IPS-20b (cell line): Measurements from ENCODE around the gene LGR5.
"Not testable (repeated sequence)": the region's sequence is repeated elsewhere in the genome, so short reads cannot be mapped to it uniquely, and the experiment has no call there.

Experiments
- H3K27ac ChIP-seq: one replicate; pipeline ENCODE4 v1.5.1; 2013; ENCODE audit warnings: low read length
- H3K27me3 ChIP-seq: 2 replicates; pipeline ENCODE4 v1.6.1; 2013; ENCODE audit warnings: mild to moderate bottlenecking, low read length, inconsistent platforms; ENCODE audit not compliant: insufficient read depth
- H3K36me3 ChIP-seq: 2 replicates; pipeline ENCODE4 v1.6.1; 2013; ENCODE audit warnings: low read depth, mild to moderate bottlenecking, inconsistent platforms, low read length, moderate library complexity; ENCODE audit not compliant: insufficient read depth
- H3K4me1 ChIP-seq: 2 replicates; pipeline ENCODE4 v1.6.1; 2013; ENCODE audit warnings: mild to moderate bottlenecking, control low read depth, inconsistent platforms, low read length, moderate library complexity; ENCODE audit not compliant: insufficient read depth
- H3K4me3 ChIP-seq: 2 replicates; pipeline ENCODE4 v1.5.1; 2013; ENCODE audit warnings: mild to moderate bottlenecking, low read length, inconsistent platforms
- H3K9ac ChIP-seq: 2 replicates; pipeline ENCODE4 v1.6.1; 2013; ENCODE audit warnings: low read depth, mild to moderate bottlenecking, inconsistent platforms, low read length, moderate library complexity
- H3K9me3 ChIP-seq: 2 replicates; pipeline ENCODE4 v1.6.1; 2013; ENCODE audit warnings: mild to moderate bottlenecking, low read depth, low read length, inconsistent platforms; ENCODE audit not compliant: insufficient read depth

The LGR5 gene

DNA sequence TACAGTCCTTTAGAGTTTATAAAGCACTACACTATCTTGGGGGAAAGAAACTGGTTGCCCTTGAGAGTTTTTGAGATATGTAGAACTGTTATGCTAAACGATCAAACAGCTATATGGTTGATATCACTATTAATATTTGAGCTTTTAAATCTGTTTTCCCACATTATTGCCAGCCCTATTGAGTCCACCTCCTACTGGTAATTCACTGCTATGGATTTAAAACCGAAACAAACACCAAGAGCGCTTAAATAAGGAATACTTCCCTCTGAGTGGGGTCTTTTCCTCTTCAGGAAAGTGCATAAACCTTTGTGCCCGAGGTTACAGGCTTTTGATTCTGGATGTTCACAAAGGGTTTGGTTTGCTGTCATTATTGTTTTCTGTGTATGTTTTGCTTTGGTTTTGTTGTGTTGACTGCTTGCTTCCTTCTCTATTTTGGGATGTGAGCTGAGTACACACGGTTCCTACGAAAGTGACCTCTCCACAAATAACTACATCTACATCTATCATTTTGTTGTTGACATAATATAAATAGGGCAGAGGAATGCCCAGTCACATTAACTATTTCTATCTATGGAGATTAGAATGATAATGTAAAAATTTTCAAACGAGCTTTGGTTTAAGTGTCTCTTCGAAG, 44.8 kb downstream of the LGR5 start:
- no peaks in the 10 kb centered on the region for H3K27me3 ChIP-seq
- H3K9ac ChIP-seq, result no peak overlapping the region
- H3K9me3 ChIP-seq, result no peaks in the 10 kb centered on the region
- H3K36me3 ChIP-seq, result no peaks in the 10 kb centered on the region
- no peak overlapping the region for H3K27ac ChIP-seq
- H3K4me1 ChIP-seq, result no peaks in the 10 kb centered on the region
- H3K4me3 ChIP-seq, result no peak overlapping the region

DNA sequence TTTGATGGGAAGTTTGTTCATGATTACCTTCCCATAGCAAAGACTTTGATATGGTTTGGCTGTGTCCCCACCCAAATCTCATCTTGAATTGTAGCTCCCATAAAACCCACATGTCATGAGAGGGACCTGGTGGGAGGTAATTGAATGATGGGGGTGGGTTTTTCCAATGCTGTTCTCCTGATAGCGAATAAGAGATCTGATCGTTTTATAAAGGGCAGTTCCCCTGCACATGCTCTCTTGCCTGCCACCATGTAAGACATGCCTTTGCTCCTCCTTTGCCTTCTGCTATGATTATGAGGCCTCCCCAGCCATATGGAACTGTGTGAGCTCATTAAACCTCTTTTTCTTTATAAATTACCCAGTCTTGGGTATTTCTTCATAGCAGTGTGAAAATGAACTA, 51.2 kb downstream of the LGR5 start:
- not testable (repeated sequence) for H3K4me3 ChIP-seq, H3K27me3 ChIP-seq, H3K9me3 ChIP-seq, H3K36me3 ChIP-seq, H3K9ac ChIP-seq, H3K27ac ChIP-seq, H3K4me1 ChIP-seq

- Histone ChIP-seq H3K27me3 (no peaks in the 10 kb centered on the region), H3K9me3 (peaks cover 8% of the 10 kb centered on the region; the same call in 1 of the 2 replicates), H3K36me3 (no peaks in the 10 kb centered on the region), H3K9ac (no peak overlapping the region), H3K4me1 (no peaks in the 10 kb centered on the region), H3K27ac (no peak overlapping the region), H3K4me3 (no peak overlapping the region)
Observed at GRCh38 chr12:71492604-71493003, 53.0 kb downstream of the LGR5 start.

DNA sequence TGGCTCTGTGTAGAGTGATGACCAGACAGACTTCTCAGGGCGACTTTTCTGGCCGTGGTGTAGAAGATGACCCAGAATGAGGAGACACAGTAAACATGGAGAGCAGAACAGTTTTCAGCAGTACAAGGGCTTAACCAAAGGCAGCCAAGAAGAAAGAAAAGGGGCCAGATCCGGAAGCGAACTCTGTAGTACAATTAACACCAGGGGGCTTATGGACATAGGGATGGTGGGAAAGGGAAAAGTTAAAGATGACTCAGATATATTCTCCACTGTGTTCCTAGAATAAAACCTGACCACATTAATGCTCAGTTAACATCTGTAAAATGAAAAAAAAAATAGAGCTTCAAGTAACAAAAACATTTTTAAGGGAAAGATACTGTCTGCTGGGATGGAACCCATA, 60.2 kb downstream of the LGR5 start:
- H3K4me3 ChIP-seq, result no peak overlapping the region
- no peak overlapping the region for H3K9ac ChIP-seq
- H3K36me3 ChIP-seq, result no peaks in the 10 kb centered on the region
- no peaks in the 10 kb centered on the region for H3K4me1 ChIP-seq
- H3K9me3 ChIP-seq, result peaks cover 4% of the 10 kb centered on the region; the same call in 1 of the 2 replicates
- H3K27me3 ChIP-seq, result no peaks in the 10 kb centered on the region
- H3K27ac ChIP-seq, result no peak overlapping the region

DNA sequence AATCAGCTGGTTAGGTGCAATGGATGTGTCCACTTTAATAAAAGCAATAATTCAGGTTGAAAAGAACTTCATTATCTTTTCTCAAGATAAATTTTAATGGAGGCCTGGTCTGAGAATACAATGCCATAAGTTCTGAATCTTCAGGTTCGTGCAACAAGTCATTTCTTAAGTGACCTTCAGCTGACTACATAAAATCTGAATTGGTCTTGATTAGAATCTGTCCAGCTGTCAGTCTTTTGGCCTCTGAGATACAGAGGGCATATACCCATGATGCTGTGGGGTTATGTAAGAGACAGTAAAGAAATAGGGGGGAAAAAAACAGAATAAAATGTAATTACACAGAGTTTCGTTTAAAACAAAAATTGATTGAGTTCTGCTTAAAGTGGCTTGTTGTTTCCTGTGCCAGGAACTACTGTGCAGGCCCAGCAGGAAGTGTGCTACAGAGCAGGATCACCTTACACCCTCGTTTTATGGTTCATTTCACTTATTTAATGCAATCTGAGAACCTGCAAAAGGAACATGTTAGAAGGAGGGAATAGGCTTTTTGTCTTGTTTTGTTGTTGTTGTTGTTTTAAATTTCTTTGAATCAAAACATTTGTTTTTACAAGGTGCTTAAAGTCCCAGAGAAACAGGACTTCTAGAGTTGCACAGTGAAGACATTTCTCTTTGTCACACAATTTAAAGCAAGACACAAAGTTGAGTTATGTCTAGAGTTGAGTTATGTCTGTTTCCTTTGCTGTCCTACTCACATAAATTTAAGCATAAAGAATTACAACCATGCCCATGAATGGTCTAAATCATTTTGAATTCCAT, 64.2 kb downstream of the LGR5 start:
- no peak overlapping the region for H3K27ac ChIP-seq
- H3K9me3 ChIP-seq, result no peaks in the 10 kb centered on the region
- H3K36me3 ChIP-seq, result no peaks in the 10 kb centered on the region
- no peaks in the 10 kb centered on the region for H3K27me3 ChIP-seq
- H3K9ac ChIP-seq, result no peak overlapping the region
- H3K4me1 ChIP-seq, result no peaks in the 10 kb centered on the region
- no peak overlapping the region for H3K4me3 ChIP-seq

DNA sequence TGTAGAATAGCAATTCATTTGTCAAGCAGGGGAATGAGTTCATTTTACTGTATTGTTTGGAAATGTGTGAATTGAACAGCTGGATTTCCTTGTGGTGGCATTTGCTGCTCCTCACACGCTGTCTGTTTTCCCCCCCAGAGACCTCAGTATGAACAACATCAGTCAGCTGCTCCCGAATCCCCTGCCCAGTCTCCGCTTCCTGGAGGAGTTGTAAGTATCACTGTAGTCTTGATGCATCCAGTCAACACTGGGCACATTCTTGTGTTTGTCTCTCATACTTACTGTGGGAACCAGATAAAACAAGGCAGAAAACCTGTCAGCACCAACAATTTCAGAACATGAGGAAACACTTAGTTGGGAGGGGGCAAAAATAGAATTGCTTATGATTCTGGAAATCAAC, 64.9 kb downstream of the LGR5 start:
- Histone ChIP-seq H3K27ac (no peak overlapping the region), H3K9me3 (no peaks in the 10 kb centered on the region), H3K9ac (no peak overlapping the region), H3K36me3 (no peaks in the 10 kb centered on the region), H3K4me3 (no peak overlapping the region), H3K4me1 (no peaks in the 10 kb centered on the region), H3K27me3 (no peaks in the 10 kb centered on the region)

- H3K9me3 ChIP-seq, result no peaks in the 10 kb centered on the region
- no peak overlapping the region for H3K27ac ChIP-seq
- no peaks in the 10 kb centered on the region for H3K27me3 ChIP-seq
- no peak overlapping the region for H3K4me3 ChIP-seq
- no peaks in the 10 kb centered on the region for H3K4me1 ChIP-seq
- H3K9ac ChIP-seq, result no peak overlapping the region
- H3K36me3 ChIP-seq, result no peaks in the 10 kb centered on the region
Observed at GRCh38 chr12:71509705-71510104, 70.1 kb downstream of the LGR5 start.

DNA sequence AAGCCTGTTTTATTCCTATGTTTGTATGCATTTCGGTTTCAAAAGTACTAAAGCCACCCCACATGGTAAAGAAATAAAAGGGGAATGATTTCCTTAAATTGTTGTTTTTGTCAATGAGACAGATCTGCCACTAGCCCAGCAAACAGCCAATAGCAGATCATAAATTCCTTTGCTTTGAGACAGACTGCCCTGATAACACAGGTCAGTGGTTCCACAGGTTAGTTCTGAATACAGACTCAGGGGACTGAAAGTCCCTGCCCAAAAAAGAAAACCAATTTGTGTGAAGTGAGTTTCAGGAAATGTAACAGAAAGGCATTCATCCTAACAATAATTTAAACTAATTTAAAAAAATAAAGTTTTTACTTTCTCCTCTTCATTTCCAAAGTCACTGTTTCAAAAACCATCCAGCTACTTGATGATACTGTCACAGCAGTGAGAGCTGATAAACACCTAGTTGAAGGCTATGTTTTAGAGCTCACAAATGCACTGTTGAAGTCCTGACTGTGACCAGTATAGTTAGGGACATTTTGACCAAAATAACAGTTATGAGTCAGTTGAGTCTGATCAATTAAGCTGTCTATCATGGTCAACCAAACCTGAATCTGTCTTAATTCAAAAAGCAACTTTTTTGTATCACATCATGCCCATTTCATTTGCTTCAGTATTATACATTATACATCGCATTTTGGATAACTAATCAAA, 77.7 kb downstream of the LGR5 start:
- no peak overlapping the region for H3K27ac ChIP-seq
- no peak overlapping the region for H3K4me3 ChIP-seq
- no peaks in the 10 kb centered on the region for H3K36me3 ChIP-seq
- H3K4me1 ChIP-seq, result no peaks in the 10 kb centered on the region
- H3K9ac ChIP-seq, result no peak overlapping the region
- H3K9me3 ChIP-seq, result no peaks in the 10 kb centered on the region
- H3K27me3 ChIP-seq, result no peaks in the 10 kb centered on the region

DNA sequence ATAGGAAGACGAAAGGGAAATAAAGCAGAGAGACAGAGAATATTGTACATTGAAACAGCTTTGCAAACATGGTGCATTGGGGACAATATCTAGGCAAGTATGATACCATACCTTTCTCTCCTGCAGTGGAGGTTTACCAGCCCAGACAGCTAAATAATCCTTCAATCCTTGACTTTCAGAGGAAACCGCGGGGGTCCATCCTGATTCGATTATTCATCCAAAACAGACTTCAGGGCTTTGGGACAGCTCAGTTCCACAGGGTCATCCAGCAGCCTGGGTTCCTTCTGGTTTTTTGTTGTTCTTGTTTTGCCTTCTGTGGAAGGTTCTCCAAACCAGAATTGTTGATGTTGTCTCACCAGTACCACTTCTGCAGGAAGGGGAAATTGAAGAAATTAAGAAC, 81.5 kb downstream of the LGR5 start:
- no peaks in the 10 kb centered on the region for H3K27me3 ChIP-seq

GRCh38 chr12:71524626-71525025, 85.0 kb downstream of the LGR5 start:
- Histone ChIP-seq H3K4me3 (no peak overlapping the region), H3K27me3 (no peaks in the 10 kb centered on the region), H3K9ac (no peak overlapping the region), H3K36me3 (no peaks in the 10 kb centered on the region), H3K4me1 (no peaks in the 10 kb centered on the region), H3K9me3 (no peaks in the 10 kb centered on the region), H3K27ac (no peak overlapping the region)

More for the DNA sequence above, 81.5 kb downstream of the LGR5 start:
- no peak overlapping the region for H3K4me3 ChIP-seq
- H3K9ac ChIP-seq, result no peak overlapping the region
- H3K4me1 ChIP-seq, result no peaks in the 10 kb centered on the region
- H3K27ac ChIP-seq, result no peak overlapping the region
- no peaks in the 10 kb centered on the region for H3K36me3 ChIP-seq
- H3K9me3 ChIP-seq, result no peaks in the 10 kb centered on the region

DNA sequence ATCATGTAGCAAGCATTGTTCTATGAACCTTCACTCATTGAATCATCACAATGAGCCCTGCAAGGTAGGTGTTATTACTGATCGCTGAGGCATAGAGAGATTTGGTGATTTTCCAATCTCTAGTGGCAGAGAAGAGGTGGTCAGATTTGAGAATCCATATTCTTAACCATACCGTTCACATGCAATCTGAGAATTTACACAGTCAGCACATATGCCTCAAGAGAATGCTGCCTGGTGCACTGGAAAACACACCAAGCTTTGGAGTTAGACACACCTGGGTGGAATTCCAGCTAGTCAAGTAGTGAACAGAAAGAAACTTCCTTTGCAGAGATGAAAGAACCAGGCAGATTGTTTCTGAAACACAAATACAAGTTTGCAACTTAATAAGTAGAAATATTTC, 94.1 kb downstream of the LGR5 start:
- no peaks in the 10 kb centered on the region for H3K27me3 ChIP-seq
- H3K9me3 ChIP-seq, result no peaks in the 10 kb centered on the region
- no peaks in the 10 kb centered on the region for H3K36me3 ChIP-seq
- no peak overlapping the region for H3K9ac ChIP-seq
- H3K27ac ChIP-seq, result no peak overlapping the region
- no peak overlapping the region for H3K4me3 ChIP-seq
- no peaks in the 10 kb centered on the region for H3K4me1 ChIP-seq
